PC-3 (cell line): Measurements from ENCODE around the gene CFI.
"Not testable (repeated sequence)": the region's sequence is repeated elsewhere in the genome, so short reads cannot be mapped to it uniquely, and the experiment has no call there.

Source experiments
- CTCF ChIP-seq: fragments of 300-600 bp; sonication (generic); conservative IDR thresholded peaks from 2 replicates; pipeline ENCODE4 v1.5.1; 2017; ENCODE audit warnings: antibody characterized with exemption, low read depth, mild to moderate bottlenecking, low read length
- EZH2 ChIP-seq: fragments of 300-600 bp; sonication (generic); IDR thresholded peaks from one replicate; pipeline ENCODE4 v1.6.1; 2017; ENCODE audit warnings: antibody characterized with exemption, mild to moderate bottlenecking, low read length; ENCODE audit not compliant: unreplicated experiment
- EZH2phosphoT487 ChIP-seq: fragments of 300-600 bp; sonication (generic); IDR thresholded peaks from 2 replicates; pipeline ENCODE4 v1.6.1; 2018; ENCODE audit warnings: mild to moderate bottlenecking, antibody characterized with exemption, low read length, borderline replicate concordance

GRCh38 chr4:109782092-109782491, 19.7 kb downstream of the CFI start:
- TF ChIP-seq EZH2, CTCF, EZH2phosphoT487: not testable (repeated sequence)
